DOHH2 (cell line): ENCODE measurements around the gene FAM78B.

ENCODE experiments used
- H3F3A ChIP-seq: fragments of 200-600 bp; sonication (generic), shearing (Covaris generic); 2 replicates; pipeline ENCODE4 v1.6.0; 2016; ENCODE audit warnings: antibody characterized with exemption, mild to moderate bottlenecking; ENCODE audit not compliant: control insufficient read depth, insufficient read depth
- H3K27ac ChIP-seq: fragments of 200-600 bp; sonication (generic); 2 replicates; pipeline ENCODE4 v1.5.1; 2014; ENCODE audit warnings: low read depth, mild to moderate bottlenecking, low read length, moderate library complexity
- H3K27me3 ChIP-seq: fragments of 200-600 bp; sonication (generic); 2 replicates; pipeline ENCODE4 v1.6.1; 2014; ENCODE audit warnings: mild to moderate bottlenecking, low read length, mixed read lengths; ENCODE audit not compliant: control insufficient read depth
- H3K36me3 ChIP-seq: fragments of 200-600 bp; sonication (generic); 2 replicates; pipeline ENCODE4 v1.6.1; 2014; ENCODE audit warnings: mild to moderate bottlenecking, low read length, moderate library complexity, mixed read lengths; ENCODE audit not compliant: control insufficient read depth
- H3K4me1 ChIP-seq: fragments of 200-600 bp; sonication (generic); 2 replicates; pipeline ENCODE4 v1.6.1; 2014; ENCODE audit warnings: mild to moderate bottlenecking, low read length, mixed read lengths; ENCODE audit not compliant: control insufficient read depth
- H3K4me2 ChIP-seq: fragments of 200-600 bp; sonication (generic); 2 replicates; pipeline ENCODE4 v1.6.0; 2014; ENCODE audit warnings: mild to moderate bottlenecking, low read length, moderate library complexity
- H3K4me3 ChIP-seq: fragments of 200-600 bp; sonication (generic); 2 replicates; pipeline ENCODE4 v1.5.1; 2014; ENCODE audit warnings: mild to moderate bottlenecking, low read length, mixed read lengths
- H3K79me2 ChIP-seq: fragments of 200-600 bp; sonication (generic); 2 replicates; pipeline ENCODE4 v1.6.1; 2014; ENCODE audit warnings: mild to moderate bottlenecking, low read length, mixed read lengths; ENCODE audit not compliant: control insufficient read depth
- H3K9me2 ChIP-seq: fragments of 200-600 bp; sonication (generic); replicated peaks from 2 replicates; pipeline ENCODE4 v1.6.1; 2014; ENCODE audit warnings: mild to moderate bottlenecking, low read length, mixed read lengths; ENCODE audit not compliant: control insufficient read depth
- H3K9me3 ChIP-seq: fragments of 200-600 bp; sonication (generic); 2 replicates; pipeline ENCODE4 v1.6.1; 2014; ENCODE audit warnings: antibody characterized with exemption, low read length, mixed read lengths; ENCODE audit not compliant: control insufficient read depth, insufficient read depth
- H4K20me1 ChIP-seq: fragments of 200-600 bp; sonication (generic); 2 replicates; pipeline ENCODE4 v1.6.0; 2014; ENCODE audit warnings: low read depth, mild to moderate bottlenecking, antibody characterized with exemption, low read length, moderate library complexity; ENCODE audit not compliant: control insufficient read depth, insufficient read depth
- CTCF ChIP-seq: fragments of 200-600 bp; sonication (generic); IDR thresholded peaks from one replicate; pipeline ENCODE4 v1.5.1; 2014; ENCODE audit warnings: antibody characterized with exemption, mild to moderate bottlenecking, low read depth, low read length; ENCODE audit not compliant: poor library complexity, severe bottlenecking
- EZH2phosphoT487 ChIP-seq: fragments of 200-600 bp; sonication (generic); IDR thresholded peaks from 2 replicates; pipeline ENCODE4 v1.6.1; 2017; ENCODE audit warnings: borderline replicate concordance, mild to moderate bottlenecking, antibody characterized with exemption, low read length, moderate library complexity, mixed read lengths

Gene FAM78B

DNA sequence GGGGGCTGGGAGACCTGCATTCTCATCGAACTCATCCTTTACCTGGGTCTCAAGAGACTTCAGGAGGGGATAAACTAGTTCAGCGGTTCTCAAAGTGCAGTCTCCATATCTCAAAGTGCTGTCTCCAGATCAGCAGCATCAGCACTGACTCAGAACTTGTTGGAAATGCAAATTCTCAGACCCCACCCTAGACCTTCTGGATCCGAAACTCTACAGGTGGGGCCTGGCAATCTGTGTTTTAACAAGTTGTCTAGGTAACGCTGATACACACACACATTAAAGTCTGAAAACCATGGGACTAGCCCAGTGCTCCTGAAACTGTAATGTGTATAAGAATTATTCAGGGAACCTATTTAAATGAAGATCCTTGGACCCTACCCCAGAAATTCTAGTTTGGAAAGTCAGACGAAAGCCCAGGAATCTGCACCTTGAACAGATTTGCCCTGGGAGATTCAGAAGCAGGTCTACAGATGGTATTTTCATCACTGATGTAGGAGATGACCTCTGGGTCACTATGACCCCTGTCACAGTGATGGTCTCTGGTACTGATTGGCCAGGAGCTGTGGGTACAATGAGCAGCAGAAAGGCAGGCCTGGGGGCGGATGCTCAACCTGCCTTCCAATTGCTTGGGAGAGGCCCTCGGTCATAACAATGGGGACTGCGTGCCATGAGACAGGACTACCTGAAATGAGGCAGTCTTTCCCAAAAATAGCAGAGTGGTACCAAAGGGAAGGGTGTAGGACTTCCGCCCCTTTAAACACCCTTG, 127.2 kb downstream of the FAM78B start:
- Histone ChIP-seq H3K4me2 (no peak overlapping the region), H3K27ac (no peak overlapping the region), H3K9me3 (no peaks in the 10 kb centered on the region), H3K36me3 (no peaks in the 10 kb centered on the region), H3F3A (no peaks in the 10 kb centered on the region), H3K9me2 (no peaks in the 10 kb centered on the region), H3K79me2 (no peaks in the 10 kb centered on the region), H3K4me1 (no peaks in the 10 kb centered on the region), H3K4me3 (no peak overlapping the region), H3K27me3 (no peaks in the 10 kb centered on the region), H4K20me1 (no peaks in the 10 kb centered on the region)
- no peak for TF ChIP-seq EZH2phosphoT487
- no peak for TF ChIP-seq CTCF

GRCh38 chr1:166036092-166036491, 130.7 kb downstream of the FAM78B start:
- Histone ChIP-seq H3K9me3 (no peaks in the 10 kb centered on the region), H3K4me2 (no peak overlapping the region), H3K27me3 (no peaks in the 10 kb centered on the region), H3K4me3 (no peak overlapping the region), H3F3A (no peaks in the 10 kb centered on the region), H3K79me2 (no peaks in the 10 kb centered on the region), H3K9me2 (no peaks in the 10 kb centered on the region), H3K4me1 (no peaks in the 10 kb centered on the region), H3K36me3 (no peaks in the 10 kb centered on the region), H3K27ac (no peak overlapping the region), H4K20me1 (no peaks in the 10 kb centered on the region)
- TF ChIP-seq EZH2phosphoT487: no peak
- no peak for TF ChIP-seq CTCF

DNA sequence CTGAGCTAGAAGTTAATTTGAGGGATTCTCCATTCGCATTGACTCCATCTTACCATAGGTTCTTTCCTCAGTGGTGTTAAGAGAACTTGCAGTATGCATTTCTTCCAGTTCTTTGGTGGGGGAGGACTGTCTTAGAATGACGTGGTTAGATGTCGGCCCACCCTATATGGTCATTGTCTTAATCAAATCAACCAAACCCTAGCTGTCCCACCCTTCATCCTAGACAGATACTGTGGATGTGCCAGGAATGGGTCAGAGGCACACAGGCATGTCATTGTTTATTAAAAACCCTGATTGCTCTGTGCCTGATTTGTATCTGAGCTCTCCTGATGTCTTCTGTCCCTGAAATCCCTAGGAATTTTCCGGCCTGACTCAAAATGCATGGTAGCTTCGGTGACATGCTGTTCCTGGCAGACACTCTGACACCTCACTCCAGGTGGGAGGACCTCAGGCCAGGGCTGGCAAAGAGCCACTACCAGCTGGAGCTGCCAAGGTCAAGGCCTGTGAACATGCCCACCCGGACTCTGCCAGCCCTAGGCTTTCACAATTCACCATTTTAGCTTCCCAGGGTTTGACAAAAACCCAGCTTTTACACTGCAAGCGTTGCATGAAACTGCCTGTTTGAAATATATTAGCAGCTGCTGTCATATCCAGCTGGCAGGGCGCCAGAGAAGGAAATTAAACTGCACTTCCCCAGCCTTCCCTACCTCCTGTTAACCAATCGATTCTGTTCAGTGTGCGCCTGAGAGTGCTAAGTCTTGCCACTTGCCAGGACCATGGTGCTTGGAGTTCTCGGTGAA, 134.0 kb downstream of the FAM78B start:
- no peaks in the 10 kb centered on the region for H3K27me3 ChIP-seq
- H3K79me2 ChIP-seq: no peaks in the 10 kb centered on the region
- H3K4me3 ChIP-seq: no peak overlapping the region
- TF ChIP-seq EZH2phosphoT487 (no peak), CTCF (no peak)
- no peaks in the 10 kb centered on the region for H3F3A ChIP-seq
- no peaks in the 10 kb centered on the region for H3K36me3 ChIP-seq
- H3K4me1 ChIP-seq: no peaks in the 10 kb centered on the region
- H3K27ac ChIP-seq: no peak overlapping the region
- no peaks in the 10 kb centered on the region for H4K20me1 ChIP-seq
- no peak overlapping the region for H3K4me2 ChIP-seq
- H3K9me2 ChIP-seq: no peaks in the 10 kb centered on the region
- H3K9me3 ChIP-seq: no peaks in the 10 kb centered on the region
